Breast epithelium (tissue), 4 donors: Measurements from ENCODE around the gene INPPL1. TPM values are rescaled to one million over a fixed set of nuclear protein-coding genes. Genes with fewer than 3 reads are reported as not detected.

Source experiments
- DNase-seq, 2 donors: peaks; one replicate each; pipeline ENCODE4 v3.0.0-alpha.2; 2019; ENCODE audit warnings: low spot score in 2 of 2
- H3K27ac ChIP-seq, 2 donors: fragments of 200-600 bp; sonication (generic) in 1 of 2; one replicate each; pipeline ENCODE4 v1.5.1; 2016 to 2019; ENCODE audit warnings: mild to moderate bottlenecking in 1 of 2
- H3K27me3 ChIP-seq, 2 donors: fragments of 200-600 bp; sonication (generic) in 1 of 2; one replicate each; pipeline versions ENCODE4 v1.5.1 to v1.6.0; 2017 to 2019; ENCODE audit warnings: control low read depth in 1 of 2, mild to moderate bottlenecking in 1 of 2
- H3K36me3 ChIP-seq: fragments of 200-600 bp; one replicate; pipeline ENCODE4 v1.5.1; 2019
- H3K4me1 ChIP-seq, 2 donors: fragments of 200-600 bp; sonication (generic); one replicate each; pipeline ENCODE4 v1.5.1; 2016 to 2019; ENCODE audit warnings: control low read depth in 1 of 2
- H3K4me3 ChIP-seq, 3 donors: fragments of 200-600 bp; sonication (generic); 1 replicate in 2 of 3; 2 replicates in 1 of 3; pipeline ENCODE4 v1.5.1; 2016 to 2019; ENCODE audit warnings: mild to moderate bottlenecking in 3 of 3, moderate library complexity in 2 of 3
- H3K9me3 ChIP-seq, 2 donors: fragments of 200-600 bp; sonication (generic) in 1 of 2; one replicate each; pipeline ENCODE4 v1.5.1; 2016 to 2019; ENCODE audit warnings: control low read depth in 1 of 2
- POLR2A ChIP-seq: fragments of 450-650 bp; IDR thresholded peaks from one replicate; pipeline ENCODE4 v1.6.1; 2016; ENCODE audit warnings: antibody characterized with exemption, mild to moderate bottlenecking, moderate library complexity
- POLR2AphosphoS5 ChIP-seq, 3 donors: sonication (generic); formaldehyde crosslinking; IDR thresholded peaks; one replicate each; pipeline ENCODE4 v1.6.1; 2017; ENCODE audit warnings: antibody characterized with exemption in 3 of 3
- intact Hi-C: fragments of 100-400 bp; cut with DNase I; formaldehyde crosslinking; loops from one replicate; pipeline ENCODE4 v1.15.1; 2023; ENCODE audit warnings: low total_unique reads
- total RNA-seq, 3 donors: library from RNA; depleted of rRNA; stranded (reverse); fragments of >200 nt; gene quantifications; one replicate each; pipeline ENCODE4 v1.1.0, GENCODE V29; 2016
- TF ChIP-seq, protein P1 (sequence below), 3 donors: fragments of 450-650 bp; IDR thresholded peaks; one replicate each; pipeline ENCODE4 v1.5.1; 2016 to 2017; ENCODE audit warnings: antibody characterized with exemption in 3 of 3, mild to moderate bottlenecking in 3 of 3, moderate library complexity in 3 of 3

The INPPL1 gene
- total RNA-seq, 3 donors from 2014 or later = 47.2 to 91.8 (median 73.1) TPM

DNA sequence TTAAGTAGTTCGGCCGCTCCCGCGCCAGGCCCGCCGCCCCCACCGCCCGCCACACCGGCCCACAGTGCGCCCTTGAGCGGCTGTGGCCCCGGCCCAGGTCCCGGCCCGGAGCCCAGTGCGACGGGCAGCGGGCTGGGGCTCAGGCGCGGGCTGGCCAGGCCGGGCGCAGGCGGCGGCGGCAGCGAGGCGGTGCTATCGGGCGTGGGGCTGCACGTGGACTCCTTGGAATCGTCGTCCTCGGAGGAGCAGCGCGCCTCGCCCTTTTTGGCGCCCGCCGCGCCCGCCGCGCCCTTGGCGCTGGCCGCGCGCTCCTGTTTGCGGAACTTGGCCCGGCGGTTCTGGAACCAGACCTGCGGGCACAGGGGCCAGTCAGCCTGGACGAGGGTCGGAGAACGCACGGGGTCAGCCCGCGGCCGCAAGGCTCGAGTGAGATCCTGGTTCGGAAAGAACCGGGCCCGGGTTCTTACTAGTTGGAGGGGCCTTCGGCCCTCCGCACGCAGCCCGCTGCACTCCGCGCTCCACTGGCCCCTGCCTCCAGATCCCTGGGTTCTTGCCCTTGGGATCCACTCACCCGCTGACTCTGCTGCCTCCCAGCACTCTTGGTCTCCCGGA lies 15.4 kb downstream of the INPPL1 start:
- no peak for DNase-seq
- intact Hi-C loops = loop anchor here (10.0 kb wide), 1 partner anchor 215 kb away; no protein-coding TSS in a partner anchor

DNA sequence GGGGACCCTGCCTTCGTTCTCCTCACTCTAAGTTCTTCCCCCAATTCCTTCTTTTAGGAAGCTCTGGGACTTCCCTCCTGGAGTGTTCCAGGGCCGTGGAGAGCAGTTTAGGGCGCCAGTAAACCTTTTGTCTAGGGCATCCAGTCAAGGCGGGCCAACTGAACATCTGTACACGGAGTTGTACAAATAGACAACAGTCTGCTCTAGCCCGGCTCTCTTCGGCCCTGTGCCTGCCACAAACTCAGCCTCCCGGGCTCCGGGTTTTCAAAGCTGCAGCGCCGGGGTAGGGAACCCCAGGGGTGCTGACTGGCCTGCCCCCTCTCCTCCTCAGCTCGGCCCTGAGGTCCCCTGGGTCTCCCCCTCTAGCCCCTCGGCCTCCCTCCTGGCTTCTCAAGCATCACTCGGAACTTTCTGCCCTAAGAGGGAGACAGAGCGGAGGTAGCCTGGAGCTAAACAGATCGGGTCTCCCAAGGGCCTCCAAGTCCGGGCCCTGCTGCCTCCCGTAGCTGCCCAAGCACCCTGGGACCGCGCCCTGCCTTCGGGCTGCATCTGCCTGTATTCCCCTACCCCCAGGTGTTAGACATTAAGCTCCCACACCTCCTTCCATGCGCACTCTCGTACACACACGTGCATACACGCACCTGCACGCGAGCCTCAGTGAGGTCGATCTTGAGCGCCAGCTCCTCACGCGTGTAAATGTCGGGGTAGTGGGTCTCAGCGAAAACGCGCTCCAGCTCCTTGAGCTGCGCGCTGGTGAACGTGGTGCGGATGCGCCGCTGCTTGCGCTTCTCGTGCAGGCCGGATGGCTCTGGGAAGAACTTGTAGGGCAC lies 16.1 kb downstream of the INPPL1 start:
- H3K4me3 ChIP-seq = peak overlapping the region; percentile 17 to 73 (median 46)
- H3K27ac ChIP-seq = peak overlapping the region; percentile 52 to 71
- peak in 1 of 2 donors; percentile 45 for DNase-seq
- peaks cover 0 to 15% of the 10 kb centered on the region in 2 donors for H3K4me1 ChIP-seq
- no peaks in the 10 kb centered on the region for H3K9me3 ChIP-seq
- H3K36me3 ChIP-seq = no peaks in the 10 kb centered on the region
- TF ChIP-seq POLR2A = no peak
- TF ChIP-seq, protein P1, sequence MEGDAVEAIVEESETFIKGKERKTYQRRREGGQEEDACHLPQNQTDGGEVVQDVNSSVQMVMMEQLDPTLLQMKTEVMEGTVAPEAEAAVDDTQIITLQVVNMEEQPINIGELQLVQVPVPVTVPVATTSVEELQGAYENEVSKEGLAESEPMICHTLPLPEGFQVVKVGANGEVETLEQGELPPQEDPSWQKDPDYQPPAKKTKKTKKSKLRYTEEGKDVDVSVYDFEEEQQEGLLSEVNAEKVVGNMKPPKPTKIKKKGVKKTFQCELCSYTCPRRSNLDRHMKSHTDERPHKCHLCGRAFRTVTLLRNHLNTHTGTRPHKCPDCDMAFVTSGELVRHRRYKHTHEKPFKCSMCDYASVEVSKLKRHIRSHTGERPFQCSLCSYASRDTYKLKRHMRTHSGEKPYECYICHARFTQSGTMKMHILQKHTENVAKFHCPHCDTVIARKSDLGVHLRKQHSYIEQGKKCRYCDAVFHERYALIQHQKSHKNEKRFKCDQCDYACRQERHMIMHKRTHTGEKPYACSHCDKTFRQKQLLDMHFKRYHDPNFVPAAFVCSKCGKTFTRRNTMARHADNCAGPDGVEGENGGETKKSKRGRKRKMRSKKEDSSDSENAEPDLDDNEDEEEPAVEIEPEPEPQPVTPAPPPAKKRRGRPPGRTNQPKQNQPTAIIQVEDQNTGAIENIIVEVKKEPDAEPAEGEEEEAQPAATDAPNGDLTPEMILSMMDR (IDR thresholded peaks at IDR 0.05) = no peak
- TF ChIP-seq POLR2AphosphoS5 (IDR thresholded peaks at IDR 0.05) = no peak
- peaks cover 6 to 29% of the 10 kb centered on the region in 2 donors for H3K27me3 ChIP-seq
- intact Hi-C loops = loop anchor here (10.0 kb wide), 1 partner anchor 216 kb away; no protein-coding TSS in a partner anchor

More for the DNA sequence above, 15.4 kb downstream of the INPPL1 start:
- TF ChIP-seq POLR2A (no peak), POLR2AphosphoS5 (IDR thresholded peaks at IDR 0.05) (no peak)
- TF ChIP-seq, protein P1 (IDR thresholded peaks at IDR 0.05) = no peak
- Histone ChIP-seq H3K27ac (peak overlapping the region; percentile 52 to 71), H3K36me3 (no peaks in the 10 kb centered on the region), H3K27me3 (peaks cover 6 to 28% of the 10 kb centered on the region in 2 donors), H3K4me1 (peaks cover 0 to 15% of the 10 kb centered on the region in 2 donors), H3K4me3 (peak overlapping the region; percentile 17 to 73 (median 46)), H3K9me3 (no peaks in the 10 kb centered on the region)

DNA sequence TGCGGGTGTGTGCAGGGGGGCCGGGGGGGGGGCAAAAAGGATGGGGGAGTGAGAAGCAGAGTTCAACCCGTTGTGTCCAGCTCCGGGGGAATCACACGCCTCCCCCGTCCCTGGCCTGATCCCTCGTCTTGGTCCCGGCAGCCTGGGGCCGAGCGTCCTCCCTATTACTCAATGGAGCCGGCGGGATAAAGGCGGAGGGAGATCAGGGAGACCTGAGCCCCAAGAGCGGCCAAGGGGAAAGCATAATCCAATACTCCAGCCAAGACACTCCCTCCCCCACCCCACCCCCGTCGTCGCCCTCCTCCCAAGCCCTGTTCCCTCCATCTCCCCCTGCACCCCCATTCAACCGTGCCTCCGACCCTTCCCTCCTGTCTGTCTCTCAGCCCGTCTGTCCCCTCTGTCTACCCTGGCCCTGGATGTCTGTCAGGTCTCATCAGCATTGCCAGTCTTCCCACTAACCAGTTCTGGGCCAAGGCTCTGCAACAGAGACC lies 16.8 kb downstream of the INPPL1 start:
- TF ChIP-seq POLR2AphosphoS5 (IDR thresholded peaks at IDR 0.05) = no peak
- Histone ChIP-seq H3K4me1 (peaks cover 0 to 15% of the 10 kb centered on the region in 2 donors), H3K27ac (no peak overlapping the region), H3K36me3 (no peaks in the 10 kb centered on the region), H3K4me3 (no peak overlapping the region), H3K9me3 (no peaks in the 10 kb centered on the region), H3K27me3 (peaks cover 6 to 29% of the 10 kb centered on the region in 2 donors)
- DNase-seq = peak in 1 of 2 donors; percentile 42
- intact Hi-C loops = loop anchor here (10.0 kb wide), 1 partner anchor 217 kb away; no protein-coding TSS in a partner anchor

DNA sequence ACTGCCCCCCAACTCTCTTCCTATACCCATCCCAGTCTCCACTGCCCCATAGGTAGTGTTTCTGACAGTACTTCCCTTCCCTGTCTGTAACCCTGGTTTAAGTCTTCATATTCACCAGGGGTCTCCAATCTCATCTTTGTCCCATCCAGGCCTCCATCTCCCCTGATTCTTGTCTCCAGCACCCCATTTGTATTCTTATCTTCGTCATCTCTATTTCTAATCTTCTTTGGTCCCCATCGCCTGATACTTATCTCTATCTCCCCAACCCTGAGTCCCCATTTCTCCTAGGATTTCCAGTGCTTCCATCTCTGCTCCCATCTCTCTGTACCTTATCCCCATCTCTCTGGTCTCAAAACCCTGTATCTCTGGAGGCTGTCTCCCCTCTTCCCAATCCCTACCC lies 17.6 kb downstream of the INPPL1 start:
- intact Hi-C loops = loop anchor here (10.0 kb wide), 1 partner anchor 217 kb away; no protein-coding TSS in a partner anchor
- peaks cover 0 to 15% of the 10 kb centered on the region in 2 donors for H3K4me1 ChIP-seq

More for the DNA sequence above, 17.6 kb downstream of the INPPL1 start:
- TF ChIP-seq POLR2AphosphoS5 (IDR thresholded peaks at IDR 0.05) = no peak
- TF ChIP-seq, protein P1 (IDR thresholded peaks at IDR 0.05) = no peak
- TF ChIP-seq POLR2A = no peak
- H3K27ac ChIP-seq = no peak overlapping the region
- no peak overlapping the region for H3K4me3 ChIP-seq
- peaks cover 6 to 29% of the 10 kb centered on the region in 2 donors for H3K27me3 ChIP-seq
- H3K36me3 ChIP-seq = no peaks in the 10 kb centered on the region
- DNase-seq = peak in 1 of 2 donors; percentile 2
- H3K9me3 ChIP-seq = no peaks in the 10 kb centered on the region
